ENCODE measurements around the gene RNGTT.

Gene RNGTT

DNA sequence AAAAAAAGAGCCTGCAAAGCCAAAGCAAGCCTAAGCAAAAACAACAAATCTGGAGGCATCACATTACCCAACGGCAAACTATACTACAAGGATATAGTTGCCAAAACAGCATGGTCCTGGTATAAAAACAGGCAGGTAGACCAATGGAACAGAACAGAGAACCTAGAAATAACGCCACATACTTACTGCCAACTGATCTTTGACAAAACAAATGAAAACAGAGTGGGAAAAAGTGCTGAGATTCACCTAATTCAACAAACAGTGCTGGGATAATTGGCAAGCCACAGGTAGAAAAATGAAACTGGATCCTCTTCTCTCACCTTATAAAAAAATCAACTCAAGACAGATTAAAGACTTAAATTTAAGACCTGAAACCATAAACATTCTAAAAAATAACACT is 291.8 kb downstream of the RNGTT start:
- no peak for DNase-seq
- no peak overlapping the region for H3K27ac Mint-ChIP-seq
- H3K4me1 Mint-ChIP-seq, result no peaks in the 10 kb centered on the region
- ATAC-seq, result no peak
- no peaks in the 10 kb centered on the region for H3K27me3 Mint-ChIP-seq
- peaks cover 0 to 33% of the 10 kb centered on the region in 2 donors for H3K9me3 Mint-ChIP-seq
- H3K4me3 Mint-ChIP-seq, result no peak overlapping the region

DNA sequence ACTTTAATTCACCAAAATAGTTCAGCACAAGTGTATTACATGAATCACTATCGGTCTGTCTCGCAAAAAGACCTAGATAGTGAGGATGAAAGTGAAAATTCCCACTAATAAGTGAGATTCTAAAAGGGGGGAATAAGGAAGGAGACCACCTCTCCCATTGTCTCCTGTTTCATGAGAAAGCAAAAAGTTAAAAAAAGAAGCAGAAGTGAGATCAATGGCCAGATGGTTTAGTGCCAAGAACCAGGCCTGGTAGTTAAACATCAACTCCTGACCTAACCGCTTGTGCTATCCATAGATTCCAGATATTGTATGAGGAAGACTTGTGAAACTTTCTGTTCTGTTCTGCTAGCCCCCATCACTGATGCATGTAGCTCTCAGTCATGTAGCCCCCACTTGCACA is 293.0 kb downstream of the RNGTT start:
- peaks cover 0 to 33% of the 10 kb centered on the region in 2 donors for H3K9me3 Mint-ChIP-seq
- no peak overlapping the region for H3K27ac Mint-ChIP-seq
- H3K4me3 Mint-ChIP-seq, result no peak overlapping the region
- DNase-seq (no peak), ATAC-seq (no peak)
- H3K27me3 Mint-ChIP-seq, result no peaks in the 10 kb centered on the region
- no peaks in the 10 kb centered on the region for H3K4me1 Mint-ChIP-seq

DNA sequence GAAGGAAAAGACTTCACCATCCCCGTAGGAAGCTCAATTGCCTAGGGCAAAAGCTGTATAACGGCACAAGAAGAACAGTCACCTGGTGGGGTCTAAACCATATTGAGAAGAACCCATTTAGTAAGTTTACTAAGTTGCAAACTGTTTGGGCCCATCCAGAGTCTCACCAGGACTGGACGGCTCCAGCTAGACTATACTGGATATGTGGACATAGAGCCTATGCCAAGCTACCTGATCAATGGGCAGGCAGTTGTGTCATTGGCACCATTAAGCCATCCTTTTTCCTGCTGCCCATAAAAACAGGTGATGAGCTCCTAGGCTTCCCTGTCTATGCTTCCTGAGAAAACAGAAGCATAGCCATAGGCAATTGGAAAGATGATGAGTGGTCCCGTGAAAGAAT is 293.9 kb downstream of the RNGTT start:
- no peak overlapping the region for H3K4me3 Mint-ChIP-seq
- peaks cover 0 to 33% of the 10 kb centered on the region in 2 donors for H3K9me3 Mint-ChIP-seq
- H3K27me3 Mint-ChIP-seq, result no peaks in the 10 kb centered on the region
- no peaks in the 10 kb centered on the region for H3K4me1 Mint-ChIP-seq
- ATAC-seq (no peak), DNase-seq (no peak)
- no peak overlapping the region for H3K27ac Mint-ChIP-seq

DNA sequence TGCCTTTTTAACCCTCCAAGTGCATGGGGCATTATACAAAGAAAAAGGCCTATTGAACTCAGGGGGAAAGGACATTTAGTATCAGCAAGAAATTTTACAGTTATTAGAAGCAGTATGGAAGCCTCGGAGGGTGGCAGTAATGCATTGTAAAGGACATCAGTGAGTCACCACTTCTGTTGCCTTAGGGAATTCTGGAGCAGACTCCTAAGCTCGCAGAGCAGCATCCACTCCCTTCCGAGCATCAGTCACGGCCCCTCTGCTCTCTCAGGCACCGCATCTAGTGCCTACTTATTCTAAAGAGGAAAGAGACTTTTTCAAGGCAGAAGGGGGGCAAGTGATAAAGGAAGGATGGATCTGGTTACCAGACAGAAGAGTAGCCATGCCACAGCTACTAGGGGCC is 296.5 kb downstream of the RNGTT start:
- no peaks in the 10 kb centered on the region for H3K27me3 Mint-ChIP-seq
- peaks cover 8% of the 10 kb centered on the region for H3K4me1 Mint-ChIP-seq
- peaks cover 4 to 47% of the 10 kb centered on the region in 2 donors for H3K9me3 Mint-ChIP-seq
- no peak for DNase-seq
- no peak overlapping the region for H3K27ac Mint-ChIP-seq
- no peak for ATAC-seq
- H3K4me3 Mint-ChIP-seq, result no peak overlapping the region

DNA sequence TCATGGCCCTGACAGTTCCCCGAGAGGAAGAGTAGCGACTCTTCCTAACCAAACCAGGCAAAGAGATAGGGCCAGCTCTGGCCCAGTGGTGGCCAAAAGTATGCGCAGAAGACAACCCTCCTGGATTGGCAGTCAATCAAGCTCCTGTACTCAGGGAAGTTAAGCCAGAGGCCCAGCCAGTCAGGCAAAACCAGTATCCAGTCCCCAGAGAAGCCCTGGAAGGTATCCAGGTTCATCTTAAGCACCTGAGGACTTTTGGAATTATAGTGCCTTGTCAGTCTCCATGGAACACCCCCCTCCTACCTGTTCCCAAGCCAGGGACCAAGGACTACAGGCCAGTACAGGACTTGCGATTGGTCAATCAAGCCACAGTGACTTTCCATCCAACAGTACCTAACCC is 298.3 kb downstream of the RNGTT start:
- ATAC-seq (no peak), DNase-seq (no peak)
- H3K4me3 Mint-ChIP-seq, result no peak overlapping the region
- no peaks in the 10 kb centered on the region for H3K27me3 Mint-ChIP-seq
- peaks cover 8% of the 10 kb centered on the region for H3K4me1 Mint-ChIP-seq
- H3K9me3 Mint-ChIP-seq, result peaks cover 16 to 47% of the 10 kb centered on the region in 2 donors
- H3K27ac Mint-ChIP-seq, result peak overlapping the region in 1 of 2 donors; percentile 42

DNA sequence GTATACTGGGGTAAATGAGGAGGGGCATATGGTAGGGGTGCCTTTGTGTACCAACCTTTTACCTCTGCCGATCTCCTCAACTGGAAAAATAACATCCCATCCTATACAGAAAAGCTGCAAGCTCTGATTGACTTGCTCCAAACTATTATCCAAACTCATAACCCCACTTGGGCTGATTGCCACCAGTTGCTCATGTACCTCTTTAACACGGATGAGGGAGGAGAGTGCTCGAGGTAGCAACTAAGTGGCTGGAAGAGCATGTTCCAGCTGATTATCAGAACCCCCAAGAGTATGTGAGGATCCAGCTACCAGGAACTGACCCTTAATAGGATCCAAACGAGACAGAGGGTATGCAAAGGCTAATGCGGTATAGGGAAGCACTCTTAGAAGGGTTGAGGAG is 299.6 kb downstream of the RNGTT start:
- DNase-seq, result no peak
- Mint-ChIP-seq H3K9me3 (peaks cover 26 to 55% of the 10 kb centered on the region in 2 donors), H3K4me1 (peaks cover 8% of the 10 kb centered on the region), H3K4me3 (no peak overlapping the region), H3K27ac (no peak overlapping the region), H3K27me3 (no peaks in the 10 kb centered on the region)
- no peak for ATAC-seq

DNA sequence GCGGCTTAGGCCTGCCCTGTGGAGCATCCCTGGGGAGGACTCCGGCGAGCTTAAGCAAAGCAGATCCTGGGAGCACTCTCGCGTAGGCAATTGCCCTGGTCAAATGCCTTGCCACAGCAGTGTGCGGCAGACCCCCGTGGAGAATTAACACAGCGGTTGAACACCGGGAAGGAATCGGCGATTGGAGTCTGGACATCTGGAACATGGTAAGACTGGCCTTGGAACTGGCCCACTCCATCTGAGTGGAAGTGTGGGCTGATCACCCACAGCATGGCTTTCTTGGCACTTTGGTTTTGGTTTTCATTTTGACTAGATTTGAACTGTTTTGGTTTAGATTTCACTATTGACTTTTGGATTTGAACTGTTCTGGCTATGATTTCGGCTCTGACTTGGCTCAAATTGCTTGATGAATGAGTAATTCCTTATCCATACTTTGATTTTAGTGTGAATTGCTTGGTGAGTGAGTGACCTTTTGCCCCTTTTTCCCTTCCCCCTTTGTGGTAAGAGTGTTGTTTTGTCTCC is 300.7 kb downstream of the RNGTT start:
- Mint-ChIP-seq H3K9me3 (peaks cover 26 to 66% of the 10 kb centered on the region in 2 donors), H3K4me1 (peaks cover 8% of the 10 kb centered on the region), H3K27ac (peak overlapping the region in 1 of 2 donors; percentile 86), H3K27me3 (no peaks in the 10 kb centered on the region), H3K4me3 (no peak overlapping the region)
- ATAC-seq (peak; percentile 75), DNase-seq (no peak)

DNA sequence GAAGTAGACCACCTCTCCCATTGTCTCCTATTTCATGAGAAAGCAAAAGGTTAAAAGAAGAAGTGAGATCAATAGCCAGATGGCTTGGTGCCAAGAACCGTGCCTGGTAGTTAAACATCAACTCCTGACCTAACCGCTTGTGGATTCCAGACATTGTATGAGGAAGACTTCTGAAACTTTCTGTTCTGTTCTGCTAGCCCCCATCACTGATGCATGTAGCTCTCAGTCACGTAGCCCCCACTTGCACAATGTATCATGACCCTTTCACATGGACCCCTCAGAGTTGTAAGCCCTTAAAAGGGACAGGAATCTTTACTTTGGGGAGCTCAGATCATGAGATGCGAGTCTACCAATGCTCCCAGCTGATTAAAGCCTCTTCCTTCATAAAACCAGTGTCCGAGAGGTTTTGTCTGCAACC is 301.2 kb downstream of the RNGTT start:
- Mint-ChIP-seq H3K4me1 (peaks cover 8% of the 10 kb centered on the region), H3K27me3 (no peaks in the 10 kb centered on the region), H3K4me3 (no peak overlapping the region), H3K27ac (peak overlapping the region in 1 of 2 donors; percentile 86), H3K9me3 (peaks cover 29 to 71% of the 10 kb centered on the region in 2 donors)
- ATAC-seq (no peak), DNase-seq (no peak)

DNA sequence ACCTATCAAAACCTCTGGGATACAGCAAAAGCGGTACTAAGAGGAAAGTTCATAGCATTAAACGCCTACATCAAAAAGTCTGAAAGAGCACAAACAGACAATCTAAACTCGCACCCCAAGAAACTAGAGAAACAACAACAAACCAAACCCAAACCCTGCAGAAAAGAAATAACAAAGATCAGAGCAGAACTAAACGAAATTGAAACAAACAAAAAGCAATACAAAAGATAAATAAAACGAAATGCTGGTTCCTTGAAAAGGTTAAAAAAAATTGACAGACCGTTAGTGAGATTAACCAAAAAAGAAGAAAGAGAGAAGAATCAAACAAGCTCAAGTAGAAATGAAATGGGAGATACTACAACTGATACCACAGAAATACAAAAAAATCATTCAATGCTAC is 302.3 kb downstream of the RNGTT start:
- H3K27ac Mint-ChIP-seq, result no peak overlapping the region
- H3K27me3 Mint-ChIP-seq, result no peaks in the 10 kb centered on the region
- ATAC-seq (no peak), DNase-seq (no peak)
- peaks cover 30 to 73% of the 10 kb centered on the region in 2 donors for H3K9me3 Mint-ChIP-seq
- peaks cover 8% of the 10 kb centered on the region for H3K4me1 Mint-ChIP-seq
- H3K4me3 Mint-ChIP-seq, result no peak overlapping the region

DNA sequence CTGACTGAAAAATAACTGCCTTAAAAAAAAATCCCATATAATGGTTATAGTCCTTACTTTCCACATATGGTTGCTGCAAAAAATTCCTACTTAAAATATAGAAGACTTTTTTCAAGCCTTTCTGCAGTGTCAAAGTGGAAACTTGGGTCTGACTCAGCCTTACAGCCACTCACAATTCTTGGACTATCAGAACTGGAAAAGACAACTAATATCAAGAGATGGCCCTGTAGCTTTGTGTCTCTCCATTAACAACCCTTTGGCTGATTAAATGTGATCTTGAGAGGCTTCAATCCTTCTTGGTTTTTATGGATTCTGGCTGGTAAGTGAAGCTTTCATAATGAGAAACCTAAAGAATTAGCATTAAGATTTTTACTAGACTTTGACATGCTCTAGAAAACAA is 307.8 kb downstream of the RNGTT start:
- Mint-ChIP-seq H3K4me3 (no peak overlapping the region), H3K27me3 (no peaks in the 10 kb centered on the region), H3K4me1 (no peaks in the 10 kb centered on the region), H3K27ac (no peak overlapping the region), H3K9me3 (peaks cover 19 to 35% of the 10 kb centered on the region in 2 donors)
- ATAC-seq (no peak), DNase-seq (no peak)

DNA sequence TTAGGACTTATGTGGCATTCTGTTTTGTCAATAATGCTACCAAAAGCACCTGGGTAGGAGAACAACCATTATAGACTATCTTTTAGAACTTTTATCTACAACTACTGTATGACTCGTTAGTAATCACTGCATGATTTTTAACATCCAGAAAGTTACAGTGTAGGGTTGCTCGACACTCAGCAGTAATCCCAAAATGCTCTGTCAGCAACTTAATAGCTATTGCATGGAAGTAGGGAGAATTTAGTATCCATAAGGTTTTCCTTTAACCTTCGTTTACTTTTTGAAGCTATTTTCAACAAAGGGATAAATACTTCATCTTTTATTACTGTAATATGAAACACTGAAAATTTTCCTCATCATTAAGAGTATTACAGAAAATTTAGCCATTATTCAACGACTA is 309.5 kb downstream of the RNGTT start:
- DNase-seq (no peak), ATAC-seq (no peak)
- H3K9me3 Mint-ChIP-seq, result peaks cover 5 to 26% of the 10 kb centered on the region in 2 donors
- no peaks in the 10 kb centered on the region for H3K4me1 Mint-ChIP-seq
- no peak overlapping the region for H3K4me3 Mint-ChIP-seq
- no peak overlapping the region for H3K27ac Mint-ChIP-seq
- H3K27me3 Mint-ChIP-seq, result no peaks in the 10 kb centered on the region

DNA sequence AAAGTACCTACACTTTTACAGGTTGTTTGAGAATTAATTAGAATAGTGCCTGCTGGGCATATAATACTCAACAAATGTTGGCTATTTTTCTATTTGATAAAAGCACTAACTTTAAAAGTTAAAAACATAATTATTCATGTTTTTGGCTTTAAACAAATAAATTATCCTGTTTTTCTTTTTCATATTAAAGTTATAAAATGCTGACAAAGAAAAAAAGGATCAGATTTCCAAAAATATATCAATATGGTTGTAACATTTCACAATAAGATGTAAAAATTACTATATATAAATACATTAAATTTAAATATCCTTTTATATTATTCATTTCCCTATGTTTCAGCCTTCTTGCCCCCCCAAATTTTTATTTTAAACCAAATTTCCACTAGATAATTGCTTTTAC is 312.0 kb downstream of the RNGTT start:
- H3K27me3 Mint-ChIP-seq, result no peaks in the 10 kb centered on the region
- DNase-seq (no peak), ATAC-seq (no peak)
- peak overlapping the region in 1 of 2 donors; percentile 82 for H3K27ac Mint-ChIP-seq
- peaks cover 4 to 7% of the 10 kb centered on the region in 2 donors for H3K9me3 Mint-ChIP-seq
- no peaks in the 10 kb centered on the region for H3K4me1 Mint-ChIP-seq
- no peak overlapping the region for H3K4me3 Mint-ChIP-seq

DNA sequence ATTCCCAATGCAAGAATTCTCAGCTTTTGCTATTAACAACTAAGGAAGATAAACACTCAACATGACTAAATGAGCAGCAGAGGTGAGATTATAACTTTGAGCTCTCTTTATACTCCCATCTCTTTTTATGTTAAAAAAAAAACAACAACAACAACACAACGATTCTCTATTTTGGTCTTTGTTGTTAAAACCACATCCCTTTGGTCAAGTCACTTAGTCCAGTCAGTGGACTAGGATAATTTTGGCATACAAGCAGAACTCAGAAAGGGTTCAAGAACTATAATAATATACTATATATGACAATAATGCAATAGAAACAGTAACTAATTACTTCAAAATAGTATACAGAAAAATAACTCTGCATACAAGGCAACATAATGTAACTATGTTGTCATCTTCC is 312.4 kb downstream of the RNGTT start:
- Mint-ChIP-seq H3K4me1 (no peaks in the 10 kb centered on the region), H3K4me3 (no peak overlapping the region), H3K27ac (no peak overlapping the region), H3K9me3 (peaks cover 4 to 7% of the 10 kb centered on the region in 2 donors), H3K27me3 (no peaks in the 10 kb centered on the region)
- ATAC-seq, result no peak
- no peak for DNase-seq

DNA sequence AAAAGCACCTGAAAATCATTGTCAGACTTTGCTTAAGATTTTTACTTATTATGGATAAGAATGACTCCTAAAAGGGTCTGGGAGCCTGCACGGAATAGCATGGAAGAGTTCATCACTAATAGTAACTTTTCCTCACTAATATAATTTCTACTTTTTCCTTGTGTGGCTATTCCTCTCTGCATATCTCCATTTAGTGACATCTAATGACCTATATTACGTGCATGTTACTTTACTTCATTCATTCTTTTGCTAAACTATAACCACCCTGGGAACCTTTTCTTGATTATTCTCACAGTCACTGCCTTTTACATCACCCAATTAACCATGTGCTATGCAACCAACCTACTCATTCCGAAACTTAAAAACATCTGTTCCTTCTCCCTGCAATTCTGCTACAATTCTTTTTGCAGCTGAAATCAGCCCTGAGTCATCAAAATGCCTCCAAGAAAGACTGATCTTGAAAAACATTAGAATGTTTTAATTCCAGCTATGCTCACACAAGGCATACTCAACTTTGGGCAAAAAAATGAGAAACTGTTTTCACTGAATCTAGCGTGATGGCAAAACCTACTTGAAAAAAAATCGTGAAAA is 313.3 kb downstream of the RNGTT start:
- no peaks in the 10 kb centered on the region for H3K4me1 Mint-ChIP-seq
- no peaks in the 10 kb centered on the region for H3K27me3 Mint-ChIP-seq
- no peak for DNase-seq
- ATAC-seq, result no peak
- peaks cover 4 to 7% of the 10 kb centered on the region in 2 donors for H3K9me3 Mint-ChIP-seq
- no peak overlapping the region for H3K27ac Mint-ChIP-seq
- H3K4me3 Mint-ChIP-seq, result no peak overlapping the region

DNA sequence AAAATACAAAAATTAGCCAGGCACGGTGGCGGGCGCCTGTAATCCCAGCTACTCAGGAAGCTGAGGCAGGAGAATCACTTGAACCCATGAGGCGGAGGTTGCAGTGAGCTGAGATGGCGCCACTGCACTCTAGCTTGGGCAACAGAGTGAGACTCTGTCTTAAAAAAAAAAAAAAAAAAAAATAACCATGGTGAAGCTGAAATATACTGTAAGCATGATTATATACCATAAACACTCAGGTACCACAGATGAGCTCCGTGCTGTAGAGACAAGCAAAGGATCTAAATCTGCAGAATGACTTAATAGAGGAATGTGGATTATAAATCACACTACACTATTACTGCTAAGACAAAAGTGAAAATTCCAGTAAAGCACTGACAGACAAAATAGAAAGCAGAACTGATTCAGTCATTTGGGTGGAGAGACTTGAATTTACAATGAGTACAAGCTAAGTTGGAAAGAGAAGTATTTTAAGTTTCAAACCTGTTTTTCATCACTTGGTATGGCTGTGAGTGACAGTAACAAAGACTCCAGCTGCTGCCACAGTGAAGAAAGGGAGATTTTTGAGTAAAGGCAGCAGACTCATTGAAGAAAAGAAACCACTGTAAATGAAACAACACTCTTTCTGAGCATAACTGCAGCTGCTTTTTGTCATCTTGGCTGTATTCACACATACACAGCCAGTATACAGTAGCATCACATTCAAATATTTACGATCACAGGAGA is 322.1 kb downstream of the RNGTT start:
- Mint-ChIP-seq H3K4me1 (peaks cover 14% of the 10 kb centered on the region), H3K27ac (peak overlapping the region; percentile 43 to 87), H3K4me3 (no peak overlapping the region), H3K27me3 (no peaks in the 10 kb centered on the region), H3K9me3 (no peaks in the 10 kb centered on the region)
- DNase-seq (no peak), ATAC-seq (no peak)

DNA sequence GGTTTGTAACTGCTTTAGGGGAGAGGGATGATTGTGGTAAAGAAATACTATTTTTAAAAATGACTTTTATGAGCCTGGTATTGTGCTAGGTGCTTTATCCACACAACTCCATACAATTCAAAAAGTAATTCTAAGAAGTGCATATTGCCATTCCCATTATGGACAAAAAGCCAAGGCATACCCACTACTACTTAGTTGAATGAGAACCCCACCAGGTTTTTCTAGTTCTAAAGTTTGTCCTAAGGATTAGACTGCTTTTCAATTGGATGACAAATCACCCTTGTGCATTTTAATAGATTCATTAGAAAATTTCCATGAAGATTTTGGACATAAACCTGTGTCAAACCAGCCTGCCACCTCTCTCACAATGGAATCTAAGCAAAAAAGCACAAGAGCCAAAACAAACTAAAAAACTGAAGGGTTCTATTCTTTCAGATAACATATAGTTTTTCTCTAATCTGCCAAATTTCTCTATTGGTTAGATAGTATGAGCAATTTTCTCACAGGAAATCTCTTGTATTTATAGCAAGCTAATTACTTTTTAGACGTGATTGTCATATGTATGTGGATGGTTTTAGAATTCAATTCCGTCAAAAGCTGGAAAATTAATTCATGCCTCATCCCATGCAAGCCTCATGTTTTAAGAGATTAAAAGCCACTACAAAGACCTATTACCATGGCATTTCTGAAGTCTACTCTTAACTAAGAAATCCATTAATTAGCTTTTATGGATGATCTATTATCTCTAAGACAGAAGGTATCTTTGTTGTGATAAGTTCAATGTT is 325.5 kb downstream of the RNGTT start:
- no peak for DNase-seq
- Mint-ChIP-seq H3K27me3 (no peaks in the 10 kb centered on the region), H3K4me3 (no peak overlapping the region), H3K27ac (no peak overlapping the region), H3K9me3 (no peaks in the 10 kb centered on the region), H3K4me1 (peaks cover 8% of the 10 kb centered on the region)
- ATAC-seq, result no peak
